ENCODE data around the gene SMIM35. TPM values are rescaled to one million over a fixed set of nuclear protein-coding genes. Genes with fewer than 3 reads are reported as not detected.

SMIM35 gene
- total RNA-seq, 4 donors from 2014 or later, result not detected

DNA sequence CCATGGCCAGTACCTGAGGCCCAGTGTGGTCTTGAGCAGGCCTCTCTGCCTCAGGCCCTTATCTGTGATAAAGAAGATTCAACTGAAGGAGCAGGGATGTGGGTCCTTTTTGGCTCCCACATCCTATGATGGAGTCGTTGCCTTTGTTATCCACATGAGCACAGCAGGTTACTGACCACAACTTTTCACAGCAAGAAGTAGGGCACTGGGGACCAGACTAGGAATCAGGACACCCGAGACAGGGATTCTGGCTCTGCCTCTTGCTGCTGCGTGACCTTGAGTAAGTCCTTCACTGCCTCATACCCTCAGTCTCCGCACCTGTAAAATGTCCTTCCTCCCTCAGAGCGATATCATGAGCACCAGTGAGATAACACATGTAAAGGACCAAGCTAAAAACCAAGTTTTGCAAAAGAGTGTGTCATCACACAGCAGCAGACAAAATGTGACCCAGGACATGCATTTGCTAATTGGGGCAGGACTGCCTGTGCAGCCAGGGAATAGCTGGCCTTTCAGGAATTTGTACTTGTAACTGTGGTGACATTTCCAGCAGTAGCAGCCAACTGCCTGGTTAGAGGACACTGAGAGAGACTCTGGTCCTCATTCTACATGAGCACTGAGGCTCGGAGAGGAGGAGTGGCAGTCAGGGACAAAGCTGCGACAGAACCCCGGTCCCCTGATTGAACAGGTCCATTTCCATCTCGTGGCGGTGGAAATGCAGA lies 13.2 kb upstream of the SMIM35 start:
- H3K9me3 ChIP-seq, result no peaks in the 10 kb centered on the region
- ATAC-seq, result peak; percentile 86 to 87

DNA sequence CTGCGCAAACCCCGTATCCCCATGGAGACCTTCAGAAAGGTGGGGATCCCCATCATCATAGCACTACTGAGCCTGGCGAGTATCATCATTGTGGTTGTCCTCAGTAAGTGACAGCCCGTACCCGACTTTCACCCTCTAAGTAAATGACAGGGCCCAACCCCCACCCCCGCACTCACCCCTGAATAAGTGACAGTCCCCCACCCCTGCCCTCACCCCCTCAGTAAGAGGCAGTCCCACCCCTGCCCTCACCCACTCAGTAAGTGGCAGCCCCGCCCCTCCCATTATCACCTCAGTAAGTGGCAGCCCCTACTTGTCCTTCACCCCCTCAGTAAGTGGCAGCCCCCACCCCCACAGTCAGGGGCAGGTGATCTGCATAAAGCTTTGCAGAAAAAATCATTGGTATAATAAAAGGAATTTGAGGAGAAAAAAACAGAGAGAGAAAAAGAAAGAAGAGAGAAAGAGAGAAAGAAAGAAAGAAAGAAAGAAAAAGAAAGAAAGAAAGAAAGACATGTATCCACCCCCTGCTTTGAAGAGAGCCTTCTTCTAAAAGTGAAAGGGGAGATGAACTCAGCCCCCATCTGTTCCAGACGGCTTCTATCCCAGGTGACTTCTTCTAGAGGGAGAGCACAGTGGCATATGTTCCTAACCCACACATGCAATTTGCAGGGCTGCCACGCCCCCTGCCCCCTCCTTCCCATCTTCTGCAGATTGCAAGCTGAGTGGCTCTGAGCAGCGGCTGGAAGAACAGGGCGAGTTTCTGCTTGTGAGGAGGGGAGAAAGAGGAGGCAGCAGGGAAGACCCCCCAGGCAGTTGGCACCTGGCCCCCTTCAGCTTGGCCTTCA lies 12.5 kb upstream of the SMIM35 start:
- TF ChIP-seq, protein P1, sequence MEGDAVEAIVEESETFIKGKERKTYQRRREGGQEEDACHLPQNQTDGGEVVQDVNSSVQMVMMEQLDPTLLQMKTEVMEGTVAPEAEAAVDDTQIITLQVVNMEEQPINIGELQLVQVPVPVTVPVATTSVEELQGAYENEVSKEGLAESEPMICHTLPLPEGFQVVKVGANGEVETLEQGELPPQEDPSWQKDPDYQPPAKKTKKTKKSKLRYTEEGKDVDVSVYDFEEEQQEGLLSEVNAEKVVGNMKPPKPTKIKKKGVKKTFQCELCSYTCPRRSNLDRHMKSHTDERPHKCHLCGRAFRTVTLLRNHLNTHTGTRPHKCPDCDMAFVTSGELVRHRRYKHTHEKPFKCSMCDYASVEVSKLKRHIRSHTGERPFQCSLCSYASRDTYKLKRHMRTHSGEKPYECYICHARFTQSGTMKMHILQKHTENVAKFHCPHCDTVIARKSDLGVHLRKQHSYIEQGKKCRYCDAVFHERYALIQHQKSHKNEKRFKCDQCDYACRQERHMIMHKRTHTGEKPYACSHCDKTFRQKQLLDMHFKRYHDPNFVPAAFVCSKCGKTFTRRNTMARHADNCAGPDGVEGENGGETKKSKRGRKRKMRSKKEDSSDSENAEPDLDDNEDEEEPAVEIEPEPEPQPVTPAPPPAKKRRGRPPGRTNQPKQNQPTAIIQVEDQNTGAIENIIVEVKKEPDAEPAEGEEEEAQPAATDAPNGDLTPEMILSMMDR (IDR thresholded peaks at IDR 0.05 in 4 of 5, conservative IDR thresholded peaks at IDR 0.05 in 1 of 5), result no peak
- no peak for TF ChIP-seq POLR2A (IDR thresholded peaks at IDR 0.05)
- in situ Hi-C loops (cut with MboI; ENCODE audit: low sequenced_read_pairs in 4 of 4) (no loop called here), intact Hi-C loops (cut with DNase I; ENCODE audit: low total_unique reads) (no loop called here)
- Histone ChIP-seq H3K36me3 (no peaks in the 10 kb centered on the region), H3K4me3 (no peak overlapping the region), H3K9me3 (no peaks in the 10 kb centered on the region), H3K4me1 (peaks cover 13 to 24% of the 10 kb centered on the region in 2 donors), H3K27me3 (no peaks in the 10 kb centered on the region), H3K27ac (peak overlapping the region in 2 of 4 donors; percentile 31 to 71)
- DNase-seq (no peak), ATAC-seq (no peak)

More for the DNA sequence above, 13.2 kb upstream of the SMIM35 start:
- H3K27me3 ChIP-seq, result no peaks in the 10 kb centered on the region
- H3K4me3 ChIP-seq, result no peak overlapping the region
- in situ Hi-C loops (cut with MboI; ENCODE audit: low sequenced_read_pairs in 4 of 4), result no loop called here
- TF ChIP-seq POLR2A (IDR thresholded peaks at IDR 0.05), result no peak
- TF ChIP-seq, protein P1 (IDR thresholded peaks at IDR 0.05 in 4 of 5, conservative IDR thresholded peaks at IDR 0.05 in 1 of 5), result no peak
- no peaks in the 10 kb centered on the region for H3K36me3 ChIP-seq
- peak; percentile 36 to 70 for DNase-seq
- peaks cover 13 to 24% of the 10 kb centered on the region in 2 donors for H3K4me1 ChIP-seq
- peak overlapping the region in 3 of 4 donors; percentile 9 to 71 (median 31) for H3K27ac ChIP-seq
- intact Hi-C loops (cut with DNase I; ENCODE audit: low total_unique reads), result no loop called here

DNA sequence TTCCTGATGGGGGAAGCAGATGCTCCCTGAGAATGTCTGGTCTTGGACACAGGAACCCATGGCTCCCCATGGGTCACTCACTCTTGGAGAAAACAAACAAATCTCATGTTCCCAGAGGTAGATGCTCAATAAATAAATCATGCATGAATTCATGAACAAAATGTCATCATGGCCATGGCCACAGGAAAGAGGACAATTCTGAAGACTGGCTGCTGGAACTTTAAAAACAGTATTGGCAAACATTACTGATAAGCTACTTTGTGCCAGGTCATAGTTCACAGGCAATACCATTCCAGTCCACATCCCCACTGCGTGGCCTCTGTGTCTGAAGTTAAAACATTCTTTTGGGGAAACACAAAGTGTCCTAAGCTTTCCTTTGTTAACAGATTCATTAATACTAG lies 9.2 kb upstream of the SMIM35 start:
- intact Hi-C loops (cut with DNase I; ENCODE audit: low total_unique reads) (no loop called here), in situ Hi-C loops (cut with MboI; ENCODE audit: low sequenced_read_pairs in 4 of 4) (no loop called here)
- DNase-seq, result no peak
- H3K36me3 ChIP-seq, result no peaks in the 10 kb centered on the region
- H3K4me3 ChIP-seq, result no peak overlapping the region
- no peaks in the 10 kb centered on the region for H3K27me3 ChIP-seq
- ATAC-seq, result no peak
- no peak overlapping the region for H3K27ac ChIP-seq
- peaks cover 11 to 17% of the 10 kb centered on the region in 2 donors for H3K4me1 ChIP-seq
- H3K9me3 ChIP-seq, result no peaks in the 10 kb centered on the region
- no peak for TF ChIP-seq POLR2A (IDR thresholded peaks at IDR 0.05)

DNA sequence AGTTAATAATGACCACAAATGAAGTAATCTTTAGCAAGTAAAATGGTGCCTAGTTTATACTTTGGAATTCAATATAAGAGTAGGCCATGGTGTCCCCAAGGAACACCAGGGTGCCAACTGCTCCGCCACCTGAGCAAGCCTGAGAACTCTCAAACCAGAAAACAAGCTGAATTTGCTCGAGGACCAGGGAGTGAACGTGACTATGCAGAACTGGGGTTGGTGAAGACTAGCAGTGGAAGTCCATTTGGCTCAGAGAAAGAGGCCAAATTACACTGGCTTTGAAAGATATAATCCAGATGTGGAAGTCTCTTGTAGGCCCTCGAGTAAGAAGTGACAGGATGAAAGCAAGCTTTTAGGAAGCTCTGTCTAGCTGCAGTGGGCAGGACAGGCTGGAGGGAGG lies 8.7 kb upstream of the SMIM35 start:
- H3K36me3 ChIP-seq, result no peaks in the 10 kb centered on the region
- ATAC-seq (no peak), DNase-seq (no peak)
- intact Hi-C loops (cut with DNase I; ENCODE audit: low total_unique reads) (no loop called here), in situ Hi-C loops (cut with MboI; ENCODE audit: low sequenced_read_pairs in 4 of 4) (no loop called here)
- H3K4me3 ChIP-seq, result no peak overlapping the region
- no peaks in the 10 kb centered on the region for H3K27me3 ChIP-seq
- TF ChIP-seq, protein P1 (IDR thresholded peaks at IDR 0.05 in 4 of 5, conservative IDR thresholded peaks at IDR 0.05 in 1 of 5), result no peak
- TF ChIP-seq POLR2A (IDR thresholded peaks at IDR 0.05), result no peak
- H3K27ac ChIP-seq, result no peak overlapping the region
- H3K4me1 ChIP-seq, result peaks cover 6 to 13% of the 10 kb centered on the region in 2 donors
- H3K9me3 ChIP-seq, result no peaks in the 10 kb centered on the region

DNA sequence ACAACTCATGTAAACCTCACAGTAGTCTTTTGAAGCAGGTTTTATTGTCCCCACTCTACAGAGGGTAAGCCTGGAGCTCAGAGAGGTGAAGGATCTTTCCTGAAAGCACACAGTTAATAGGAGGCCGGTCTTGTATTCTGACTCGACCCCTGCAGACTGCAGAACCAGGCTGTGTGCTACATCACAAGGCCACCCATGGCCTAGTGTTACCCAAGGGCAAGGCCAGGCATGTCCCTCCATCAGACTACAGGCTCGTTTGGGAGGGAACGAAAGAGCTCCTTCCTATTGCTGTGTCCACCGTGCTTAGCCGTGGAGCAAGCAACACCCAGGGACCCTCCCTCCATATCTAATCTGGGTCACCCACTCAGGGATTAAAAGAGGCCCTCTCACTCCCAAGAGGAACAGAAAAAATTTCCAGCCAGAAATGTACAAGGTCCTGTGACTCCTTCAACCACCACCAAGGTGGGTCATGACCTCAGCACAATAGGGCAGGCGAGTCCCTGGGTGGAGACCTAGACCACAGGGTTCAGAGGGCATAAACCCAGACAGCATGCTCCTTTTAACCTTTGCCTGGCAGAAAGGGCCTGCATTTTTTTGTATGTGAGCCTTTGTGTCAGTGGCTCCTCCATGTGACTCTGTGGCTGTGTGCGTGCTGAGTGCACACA lies 6.3 kb upstream of the SMIM35 start:
- DNase-seq (no peak), ATAC-seq (no peak)
- H3K36me3 ChIP-seq, result no peaks in the 10 kb centered on the region
- intact Hi-C loops (cut with DNase I; ENCODE audit: low total_unique reads) (no loop called here), in situ Hi-C loops (cut with MboI; ENCODE audit: low sequenced_read_pairs in 4 of 4) (no loop called here)
- no peaks in the 10 kb centered on the region for H3K9me3 ChIP-seq
- no peak overlapping the region for H3K27ac ChIP-seq
- no peak for TF ChIP-seq POLR2A (IDR thresholded peaks at IDR 0.05)
- TF ChIP-seq, protein P1 (IDR thresholded peaks at IDR 0.05 in 4 of 5, conservative IDR thresholded peaks at IDR 0.05 in 1 of 5), result no peak
- no peaks in the 10 kb centered on the region for H3K27me3 ChIP-seq
- no peaks in the 10 kb centered on the region for H3K4me1 ChIP-seq
- H3K4me3 ChIP-seq, result no peak overlapping the region

All from gastrocnemius medialis (tissue), 4 donors.